A549 treated with Mapracorat at 1 μM for 4 hours (cell line): Measurements from ENCODE around the gene NUTM2D. TPM values are rescaled to one million over a fixed set of nuclear protein-coding genes. Genes with fewer than 3 reads are reported as not detected.

ENCODE experiments used
- total RNA-seq: library from RNA; stranded (reverse); fragments of 200-300 nt; extraction: Qiagen RNA extraction; gene quantifications from 5 replicates; pipeline ENCODE4 v1.2.3, GENCODE V29; 2022

NUTM2D gene
- 1.00 to 1.6 TPM (median 1.3 TPM) in 5 replicates for total RNA-seq

GRCh38 chr10:87357444-87357843 is at the start of gene NUTM2D:
Gene NUTM2D, plus strand, starts transcription at chr10:87357744. Its CDS starts 522 bp downstream, at chr10:87358266.

Other genes starting within 250 kb of the NUTM2D start
- gene NUTM2A, start 132.3 kb upstream of the NUTM2D start, total RNA-seq: 0.08 TPM in 1 of 5 replicates, not detected in the others
- gene MINPP1, start 147.1 kb downstream of the NUTM2D start, total RNA-seq: 21.0 to 26.5 TPM (median 24.6 TPM) in 5 replicates